GM18517 (cell line): ENCODE results near the gene TTLL11.
"Not testable (repeated sequence)": the region's sequence is repeated elsewhere in the genome, so short reads cannot be mapped to it uniquely, and the experiment has no call there.

Source experiments
- ATAC-seq: cut with Tn5 transposase; IDR thresholded peaks from one replicate; pipeline ENCODE4 v1.9.1; 2021; ENCODE audit warnings: mild to moderate bottlenecking, moderate library complexity; ENCODE audit not compliant: unreplicated experiment

The TTLL11 gene

GRCh38 chr9:121912812-121913627 lies 180.1 kb downstream of the TTLL11 start:
- ATAC-seq, result no peak

GRCh38 chr9:121910491-121911040 lies 182.5 kb downstream of the TTLL11 start:
- ATAC-seq, result no peak

- no peak for ATAC-seq
These were observed 184.0 kb downstream of the TTLL11 start for GRCh38 chr9:121909111-121909510.

- ATAC-seq, result no peak
These were observed 186.8 kb downstream of the TTLL11 start for GRCh38 chr9:121906074-121906870.

GRCh38 chr9:121902461-121903135 lies 190.5 kb downstream of the TTLL11 start:
- no peak for ATAC-seq

DNA sequence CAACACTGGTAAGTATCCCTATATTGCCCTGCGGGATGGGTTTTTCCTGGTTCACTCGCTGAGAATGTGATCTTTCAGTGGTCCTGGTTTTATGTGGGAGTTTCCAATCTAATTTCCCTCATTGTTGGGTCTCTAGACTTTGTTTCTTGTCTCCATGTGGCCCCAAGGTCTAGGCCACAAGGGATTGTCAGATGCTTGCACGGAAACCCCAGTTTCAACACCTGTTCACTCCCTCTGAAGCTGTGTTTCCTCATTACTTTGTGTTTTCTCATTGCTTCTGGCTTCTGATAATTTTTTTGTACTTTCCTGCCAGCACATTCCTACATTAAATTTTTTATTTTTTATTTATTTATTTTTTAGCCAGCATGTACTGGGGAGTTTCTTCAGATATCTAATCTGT lies 191.5 kb downstream of the TTLL11 start:
- no peak for ATAC-seq

DNA sequence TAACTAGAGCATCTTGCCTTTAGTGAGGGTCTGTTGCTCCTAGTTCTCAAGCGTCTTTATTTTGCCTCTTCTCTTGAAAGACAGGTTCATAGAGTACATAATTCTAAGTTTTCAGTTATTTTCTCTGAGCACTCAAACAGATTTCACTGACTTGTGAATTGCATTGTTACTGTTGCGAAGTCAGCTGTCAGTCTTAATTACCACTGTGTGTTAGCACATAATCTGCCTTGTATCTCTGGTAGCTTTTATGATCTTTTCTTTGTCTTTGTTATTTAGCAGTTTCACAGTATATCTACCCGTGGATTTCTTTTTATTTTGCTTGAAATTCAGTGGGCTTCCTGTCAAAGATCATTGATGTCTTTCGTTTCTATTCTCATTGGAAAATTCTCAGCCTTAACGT lies 192.9 kb downstream of the TTLL11 start:
- no peak for ATAC-seq

GRCh38 chr9:121898856-121899255 lies 194.3 kb downstream of the TTLL11 start:
- ATAC-seq, result no peak

DNA sequence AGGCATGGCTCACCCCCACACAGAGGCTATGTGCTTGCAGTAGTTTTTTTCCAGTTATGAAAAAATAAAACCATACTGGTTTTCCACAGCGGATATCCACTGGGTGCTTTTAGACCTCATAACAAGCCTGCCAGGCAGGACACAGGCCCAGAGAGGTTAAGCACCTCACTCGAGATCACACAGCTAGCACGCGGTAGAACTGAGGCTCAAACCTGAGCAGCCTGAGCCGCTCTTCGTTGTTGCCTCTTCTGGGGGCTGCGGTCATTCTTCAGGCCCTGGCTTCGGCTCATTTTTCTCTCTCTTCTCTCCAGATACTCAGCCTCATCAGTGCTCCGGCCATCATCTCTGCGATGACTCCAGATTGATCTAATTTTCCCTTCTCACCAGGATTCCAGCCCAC lies 196.0 kb downstream of the TTLL11 start:
- no peak for ATAC-seq

- ATAC-seq, result no peak
These were observed 196.6 kb downstream of the TTLL11 start for GRCh38 chr9:121896545-121896943.

DNA sequence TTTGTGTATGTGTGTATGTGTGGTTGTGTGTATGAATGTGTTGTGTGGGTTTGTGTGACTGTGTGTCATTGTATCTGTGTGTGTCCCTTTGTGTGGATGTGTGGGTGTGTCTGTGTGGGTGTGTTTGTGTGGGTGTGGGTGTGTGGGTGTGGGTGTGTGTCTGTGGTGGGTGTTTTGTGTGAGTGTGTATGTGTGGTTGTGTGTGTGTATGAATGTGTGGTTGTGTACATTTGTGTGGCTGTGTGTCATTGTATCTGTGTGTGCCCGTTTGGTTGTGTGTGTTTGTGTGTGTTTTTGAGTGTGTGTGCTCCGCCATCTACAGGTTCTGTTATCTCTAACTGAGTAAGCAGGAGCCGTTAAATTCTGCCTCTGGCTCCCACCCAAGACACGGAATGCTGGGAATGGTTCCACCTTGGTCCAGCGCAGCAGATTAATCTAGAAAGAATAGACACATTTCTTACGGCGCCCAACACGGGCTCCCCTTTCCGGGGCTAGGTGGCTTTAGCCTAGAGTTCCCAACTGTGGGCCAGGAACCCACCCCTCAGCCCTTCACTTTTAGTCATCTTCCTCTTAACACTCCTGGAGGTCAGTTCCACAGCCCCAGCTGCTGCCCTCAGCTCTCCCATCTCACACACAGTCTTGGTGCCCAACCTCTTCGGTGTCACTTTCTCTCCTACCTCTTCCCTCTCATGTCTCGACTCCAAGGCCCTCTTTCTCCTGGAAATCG lies 197.1 kb downstream of the TTLL11 start:
- ATAC-seq, result no peak

DNA sequence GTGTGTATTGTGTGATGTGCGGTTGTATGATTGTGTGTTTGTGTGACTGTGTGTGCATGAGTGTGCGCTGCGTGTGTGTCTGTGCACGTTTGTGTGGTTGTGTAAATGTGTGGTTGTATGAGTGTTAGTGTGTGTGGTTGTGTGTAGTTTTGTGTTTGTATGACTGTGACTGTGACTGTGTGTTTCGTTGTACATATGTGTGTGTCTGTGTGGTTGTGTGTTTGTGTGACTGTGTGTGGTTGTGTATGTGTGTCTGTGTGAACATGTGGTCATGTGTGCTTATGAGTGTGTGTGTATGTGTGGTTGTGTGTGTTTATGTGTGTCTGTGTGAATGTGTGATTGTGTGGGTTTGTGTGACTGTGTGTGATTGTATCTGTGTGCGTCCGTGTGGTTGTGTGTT lies 197.8 kb downstream of the TTLL11 start:
- ATAC-seq, result no peak

DNA sequence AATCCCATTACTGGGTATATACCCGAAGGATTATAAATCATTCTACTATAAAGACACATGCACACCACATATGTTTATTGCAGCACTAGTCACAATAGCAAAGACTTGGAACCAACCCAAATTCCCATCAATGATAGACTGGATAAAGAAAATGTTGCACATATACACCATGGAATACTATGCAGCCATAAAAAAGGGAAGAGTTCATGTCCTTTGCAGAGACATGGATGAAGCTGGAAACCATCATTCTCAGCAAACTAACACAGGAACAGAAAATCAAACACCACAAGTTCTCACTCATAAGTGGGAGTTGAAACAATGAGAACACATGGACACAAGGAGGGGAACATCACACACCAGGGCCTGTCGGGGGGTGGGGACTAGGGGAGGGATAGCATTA lies 198.7 kb downstream of the TTLL11 start:
- not testable (repeated sequence) for ATAC-seq

- no peak for ATAC-seq
These were observed 199.3 kb downstream of the TTLL11 start for GRCh38 chr9:121893786-121894185.

DNA sequence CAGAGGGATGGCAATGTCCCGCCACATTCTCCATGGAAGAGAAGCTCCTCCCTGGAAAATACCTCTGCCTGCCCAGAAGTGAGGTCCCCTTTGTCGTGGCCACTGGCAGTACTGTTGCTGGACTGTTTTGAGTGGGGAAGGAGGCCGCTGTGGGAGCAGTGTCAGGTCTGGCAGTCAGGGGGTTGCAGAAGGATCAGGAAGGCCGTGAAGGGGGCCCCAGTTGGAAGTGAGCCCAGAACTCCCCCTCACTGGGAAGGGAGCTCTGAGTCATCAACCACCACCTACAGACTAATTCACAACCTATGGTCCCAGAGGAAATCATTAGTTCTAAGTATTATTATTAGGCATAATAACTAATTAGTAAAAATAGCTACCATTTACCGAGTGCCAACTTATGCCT lies 200.4 kb downstream of the TTLL11 start:
- no peak for ATAC-seq

GRCh38 chr9:121890746-121891145 lies 202.4 kb downstream of the TTLL11 start:
- ATAC-seq, result no peak

- no peak for ATAC-seq
These were observed 203.0 kb downstream of the TTLL11 start for GRCh38 chr9:121889990-121890563.

GRCh38 chr9:121888438-121888775 lies 204.7 kb downstream of the TTLL11 start:
- ATAC-seq, result no peak

- no peak for ATAC-seq
These were observed 205.3 kb downstream of the TTLL11 start for GRCh38 chr9:121887553-121888437.
